NB4 (cell line): ENCODE results near the gene HCN2.
"Not testable (repeated sequence)": the region's sequence is repeated elsewhere in the genome, so short reads cannot be mapped to it uniquely, and the experiment has no call there.

Source experiments
- TF ChIP-seq, protein P1 (sequence below): IDR thresholded peaks from 2 replicates; pipeline ENCODE4 v1.6.1; 2011; ENCODE audit warnings: low read depth, low read length
- TF ChIP-seq, protein P2 (sequence below): IDR thresholded peaks from one replicate; pipeline ENCODE4 v1.5.1; 2012; ENCODE audit warnings: low read depth, low read length

DNA sequence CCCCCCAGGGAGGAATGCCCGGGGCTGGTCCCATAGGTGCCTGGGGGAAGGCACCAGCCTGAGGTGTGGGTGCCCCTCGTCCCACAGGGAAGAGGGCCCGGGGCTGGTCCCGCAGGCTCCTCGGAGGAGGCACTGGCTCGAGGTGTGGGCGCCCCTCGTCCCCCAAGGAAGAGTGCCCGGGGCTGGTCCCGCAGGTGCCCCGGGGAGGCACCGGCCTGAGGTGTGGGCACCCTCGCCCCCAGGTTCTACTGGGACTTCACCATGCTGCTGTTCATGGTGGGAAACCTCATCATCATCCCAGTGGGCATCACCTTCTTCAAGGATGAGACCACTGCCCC lies 13.6 kb downstream of the HCN2 start:
- TF ChIP-seq, protein P1, sequence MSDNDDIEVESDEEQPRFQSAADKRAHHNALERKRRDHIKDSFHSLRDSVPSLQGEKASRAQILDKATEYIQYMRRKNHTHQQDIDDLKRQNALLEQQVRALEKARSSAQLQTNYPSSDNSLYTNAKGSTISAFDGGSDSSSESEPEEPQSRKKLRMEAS, result not testable (repeated sequence)
- TF ChIP-seq, protein P2, sequence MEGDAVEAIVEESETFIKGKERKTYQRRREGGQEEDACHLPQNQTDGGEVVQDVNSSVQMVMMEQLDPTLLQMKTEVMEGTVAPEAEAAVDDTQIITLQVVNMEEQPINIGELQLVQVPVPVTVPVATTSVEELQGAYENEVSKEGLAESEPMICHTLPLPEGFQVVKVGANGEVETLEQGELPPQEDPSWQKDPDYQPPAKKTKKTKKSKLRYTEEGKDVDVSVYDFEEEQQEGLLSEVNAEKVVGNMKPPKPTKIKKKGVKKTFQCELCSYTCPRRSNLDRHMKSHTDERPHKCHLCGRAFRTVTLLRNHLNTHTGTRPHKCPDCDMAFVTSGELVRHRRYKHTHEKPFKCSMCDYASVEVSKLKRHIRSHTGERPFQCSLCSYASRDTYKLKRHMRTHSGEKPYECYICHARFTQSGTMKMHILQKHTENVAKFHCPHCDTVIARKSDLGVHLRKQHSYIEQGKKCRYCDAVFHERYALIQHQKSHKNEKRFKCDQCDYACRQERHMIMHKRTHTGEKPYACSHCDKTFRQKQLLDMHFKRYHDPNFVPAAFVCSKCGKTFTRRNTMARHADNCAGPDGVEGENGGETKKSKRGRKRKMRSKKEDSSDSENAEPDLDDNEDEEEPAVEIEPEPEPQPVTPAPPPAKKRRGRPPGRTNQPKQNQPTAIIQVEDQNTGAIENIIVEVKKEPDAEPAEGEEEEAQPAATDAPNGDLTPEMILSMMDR, result not testable (repeated sequence)
